IMR-90 (cell line): ENCODE measurements around the gene RCN1. TPM values are rescaled to one million over a fixed set of nuclear protein-coding genes. Genes with fewer than 3 reads are reported as not detected.

Experiments used
- ATAC-seq: fragments of 200-7000 bp; cut with Tn5 transposase; 2 replicates; pipeline ENCODE4 v1.9.1; 2020; ENCODE audit warnings: low read depth, mild to moderate bottlenecking, moderate library complexity
- BruUV-seq: library from RNA; stranded (reverse); fragments of 400-500 nt; replicated peaks from 2 replicates; lab custom pipeline; 2021; lab: Mats Ljungman, UMichigan
- CTCF ChIA-PET: fragments of 300-600 bp; formaldehyde crosslinking; extraction: SDS; loops from one replicate; lab custom pipeline; 2021; ENCODE audit warnings: antibody characterized with exemption; lab: Yijun Ruan, JAX
- POLR2A ChIA-PET: fragments of 300-600 bp; sonication (Branson Sonifier 250); formaldehyde crosslinking; loops from one replicate; lab custom pipeline; 2022; ENCODE audit warnings: antibody characterized with exemption; ENCODE audit not compliant: unreplicated experiment; lab: Charles Lee
- DNase-seq: peaks from one replicate; pipeline ENCODE4 v3.0.0; 2013
- H2AFZ ChIP-seq: replicated peaks from 2 replicates; pipeline ENCODE3; 2013; ENCODE audit warnings: low read length, mild to moderate bottlenecking; ENCODE audit not compliant: poor library complexity
- H2AK5ac ChIP-seq: 2 replicates; pipeline ENCODE4 v1.6.1; 2013; ENCODE audit warnings: low read depth, low read length, inconsistent platforms
- H2AK9ac ChIP-seq: replicated peaks from 2 replicates; pipeline ENCODE3; 2013; ENCODE audit warnings: mild to moderate bottlenecking, low read depth, low read length, moderate library complexity; ENCODE audit not compliant: poor library complexity
- H2BK120ac ChIP-seq: 2 replicates; pipeline ENCODE4 v1.6.1; 2013; ENCODE audit warnings: low read depth, low read length, inconsistent platforms
- H2BK15ac ChIP-seq: 3 replicates; pipeline ENCODE4 v1.6.1; 2013; ENCODE audit warnings: low read depth, low read length, inconsistent platforms
- H2BK20ac ChIP-seq: 2 replicates; pipeline ENCODE4 v1.6.1; 2013; ENCODE audit warnings: low read depth, mild to moderate bottlenecking, inconsistent platforms, low read length, moderate library complexity
- H2BK5ac ChIP-seq: 2 replicates; pipeline ENCODE4 v1.6.1; 2013; ENCODE audit warnings: mild to moderate bottlenecking, low read depth, low read length, inconsistent platforms; ENCODE audit not compliant: poor library complexity, severe bottlenecking
- H3K14ac ChIP-seq: replicated peaks from 2 replicates; pipeline ENCODE4 v1.6.1; 2013; ENCODE audit warnings: low read depth, low read length, inconsistent platforms
- H3K18ac ChIP-seq: 2 replicates; pipeline ENCODE4 v1.6.1; 2013; ENCODE audit warnings: low read depth, low read length, control low read depth
- H3K23ac ChIP-seq: 2 replicates; pipeline ENCODE4 v1.6.1; 2013; ENCODE audit warnings: low read depth, low read length, inconsistent platforms
- H3K27ac ChIP-seq: 2 replicates; pipeline ENCODE4 v1.5.1; 2013; ENCODE audit warnings: mild to moderate bottlenecking, control low read depth, low read length; ENCODE audit not compliant: insufficient read depth
- H3K27me3 ChIP-seq: 2 replicates; pipeline ENCODE4 v1.6.1; 2013; ENCODE audit warnings: low read length; ENCODE audit not compliant: control insufficient read depth, insufficient read depth
- H3K36me3 ChIP-seq: 2 replicates; pipeline ENCODE4 v1.6.1; 2013; ENCODE audit warnings: low read length, mixed read lengths; ENCODE audit not compliant: control insufficient read depth, insufficient read depth
- H3K4ac ChIP-seq: 2 replicates; pipeline ENCODE4 v1.6.1; 2013; ENCODE audit warnings: low read depth, low read length, inconsistent platforms
- H3K4me1 ChIP-seq: 2 replicates; pipeline ENCODE4 v1.6.1; 2013; ENCODE audit warnings: low read length, mixed read lengths; ENCODE audit not compliant: control insufficient read depth, insufficient read depth
- H3K4me2 ChIP-seq: 2 replicates; pipeline ENCODE4 v1.6.1; 2013; ENCODE audit warnings: low read depth, mild to moderate bottlenecking, control low read depth, low read length, moderate library complexity
- H3K4me3 ChIP-seq: 2 replicates; pipeline ENCODE4 v1.5.1; 2013; ENCODE audit warnings: low read depth, mild to moderate bottlenecking, control low read depth, low read length, moderate library complexity; ENCODE audit not compliant: insufficient read depth
- H3K56ac ChIP-seq: 2 replicates; pipeline ENCODE4 v1.6.1; 2013; ENCODE audit warnings: low read length, inconsistent platforms; ENCODE audit not compliant: insufficient read depth; ENCODE audit errors: extremely low read depth
- H3K79me1 ChIP-seq, 2 experiments: 2 replicates each; pipeline ENCODE4 v1.6.1; 2013; ENCODE audit warnings: low read length in 2 of 2, inconsistent platforms in 1 of 2, low read depth in 1 of 2
- H3K9ac ChIP-seq: 2 replicates; pipeline ENCODE4 v1.6.1; 2013; ENCODE audit warnings: low read depth, low read length, control low read depth
- H3K9me1 ChIP-seq: 2 replicates; pipeline ENCODE4 v1.6.1; 2013; ENCODE audit warnings: low read length, inconsistent platforms; ENCODE audit not compliant: insufficient read depth
- H3K9me3 ChIP-seq: 2 replicates; pipeline ENCODE4 v1.6.1; 2013; ENCODE audit warnings: low read length; ENCODE audit not compliant: control insufficient read depth, insufficient read depth
- H4K20me1 ChIP-seq: 2 replicates; pipeline ENCODE4 v1.6.1; 2013; ENCODE audit warnings: low read length, inconsistent platforms; ENCODE audit not compliant: insufficient read depth
- H4K5ac ChIP-seq: 2 replicates; pipeline ENCODE4 v1.6.1; 2013; ENCODE audit warnings: mild to moderate bottlenecking, low read depth, low read length, control low read depth
- H4K8ac ChIP-seq, 2 experiments: 2 replicates each; pipeline ENCODE4 v1.6.1; 2013; ENCODE audit warnings: low read depth in 2 of 2, low read length in 2 of 2, control low read depth in 1 of 2, inconsistent platforms in 1 of 2
- H4K91ac ChIP-seq: 2 replicates; pipeline ENCODE4 v1.6.1; 2013; ENCODE audit warnings: low read depth, low read length, inconsistent platforms; ENCODE audit not compliant: insufficient read depth
- MAFK ChIP-seq: IDR thresholded peaks from 2 replicates; pipeline ENCODE4 v1.6.1; 2012; ENCODE audit warnings: low read depth, low read length, improper control_type of control experiment
- MAZ ChIP-seq: IDR thresholded peaks from 2 replicates; pipeline ENCODE4 v1.6.1; 2012; ENCODE audit warnings: low read depth, mild to moderate bottlenecking, low read length, improper control_type of control experiment, moderate library complexity, borderline replicate concordance
- MXI1 ChIP-seq: IDR thresholded peaks from 2 replicates; pipeline ENCODE4 v1.6.1; 2012; ENCODE audit warnings: low read depth, mild to moderate bottlenecking, low read length, moderate library complexity, borderline replicate concordance
- RAD21 ChIP-seq: IDR thresholded peaks from 2 replicates; pipeline ENCODE4 v1.6.1; 2012; ENCODE audit warnings: low read length, improper control_type of control experiment
- RCOR1 ChIP-seq: IDR thresholded peaks from 2 replicates; pipeline ENCODE4 v1.6.1; 2012; ENCODE audit warnings: mild to moderate bottlenecking, low read length, improper control_type of control experiment; ENCODE audit not compliant: insufficient replicate concordance
- SMC3 ChIP-seq: fragments of 150-350 bp; IDR thresholded peaks from 2 replicates; pipeline ENCODE4 v1.6.1; 2016; ENCODE audit warnings: low read depth, mild to moderate bottlenecking, antibody characterized with exemption, low read length, moderate library complexity
- WGBS, 2 experiments: methylation state at CpG; one replicate each; pipeline versions ENCODE4 v1.1.5 to v1.1.7; 2013; ENCODE audit warnings: missing lambda C conversion rate in 2 of 2; ENCODE audit not compliant: insufficient read length in 1 of 2; ENCODE audit errors: extremely low coverage in 2 of 2; 5-methylcytosine and 5-hydroxymethylcytosine counted together
- dilution Hi-C: fragments of 300-500 bp; cut with HindIII; formaldehyde crosslinking; loops from one replicate; pipeline ENCODE4 v1.14.3; 2018; ENCODE audit warnings: low sequenced_read_pairs; ENCODE audit not compliant: unreplicated experiment
- in situ Hi-C: fragments of 300-500 bp; cut with MboI; formaldehyde crosslinking; loops from 3 replicates; pipeline ENCODE4 v1.14.3; 2019; ENCODE audit warnings: low sequenced_read_pairs, inconsistent platforms, mixed read lengths
- intact Hi-C: fragments of 100-400 bp; cut with micrococcal nuclease; formaldehyde crosslinking; loops from 2 replicates; pipeline ENCODE4 v1.10.0; 2022
- polyA plus RNA-seq, 3 experiments: library from polyadenylated mRNA; depleted of rRNA; stranded (reverse); fragments of >200 nt; gene quantifications; 2 replicates each; pipeline ENCODE4 v1.2.3, GENCODE V29; 2012; ENCODE audit warnings: low replicate concordance in 1 of 3
- total RNA-seq: library from RNA; depleted of rRNA; stranded (reverse); fragments of >200 nt; gene quantifications from 2 replicates; pipeline ENCODE4 v1.2.3, GENCODE V29; 2012
- TF ChIP-seq, protein P1 (sequence below): fragments of 150-350 bp; IDR thresholded peaks from 2 replicates; pipeline ENCODE4 v1.6.1; 2017; ENCODE audit warnings: mild to moderate bottlenecking, antibody characterized with exemption, low read length, low read depth
- TF ChIP-seq, protein P2 (sequence below): conservative IDR thresholded peaks from 2 replicates; pipeline ENCODE4 v1.5.1; 2012; ENCODE audit warnings: mild to moderate bottlenecking, low read depth, low read length, improper control_type of control experiment

RCN1 gene
- total and polyA plus RNA-seq, 2 of the 4 experiments (the other 2 are of a cell fraction) = 129 to 193 TPM

DNA sequence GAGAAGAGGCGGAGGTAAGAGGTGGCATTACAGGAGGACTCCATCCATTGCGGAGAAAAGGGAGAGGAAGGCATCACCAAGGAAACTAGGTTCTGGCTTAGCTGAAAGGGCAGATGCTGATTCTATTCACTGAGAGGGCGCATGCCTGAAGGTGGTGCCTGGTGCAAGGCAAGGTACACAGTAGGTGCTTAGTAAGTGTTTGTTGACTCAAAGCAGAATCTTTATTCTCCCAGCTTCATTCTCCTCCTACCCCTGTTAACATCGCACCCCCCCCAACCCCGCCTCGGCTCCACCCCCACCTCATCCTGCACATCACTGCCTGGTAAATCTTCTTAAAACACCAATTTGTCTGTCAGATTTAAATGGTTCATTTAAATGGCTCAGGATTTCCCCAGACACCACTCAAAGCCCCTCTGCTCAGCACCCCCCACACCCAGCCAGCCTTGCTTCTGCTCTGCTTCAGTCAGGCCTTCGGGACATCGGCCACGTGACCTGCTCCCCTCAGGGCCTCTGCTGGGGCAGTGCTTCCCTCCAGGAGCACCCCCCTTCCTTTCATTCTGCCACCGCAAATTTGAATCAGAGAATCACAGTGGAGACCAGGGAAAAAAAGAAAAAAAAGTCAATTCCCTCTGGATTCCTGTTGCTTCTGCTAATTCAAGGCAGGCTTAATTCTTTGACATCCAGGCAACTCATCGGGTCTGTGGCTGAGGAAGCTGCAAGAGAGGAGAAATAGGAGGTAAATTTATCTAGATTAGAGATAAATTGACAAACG is 17.8 kb upstream of the RCN1 start:
- no peak overlapping the region for H3K23ac ChIP-seq
- H4K5ac ChIP-seq = no peak overlapping the region
- H3K27ac ChIP-seq = no peak overlapping the region
- no peak overlapping the region for H4K91ac ChIP-seq
- ChIA-PET CTCF (interaction anchor here (0.6 to 2.2 kb wide), 3 partner anchors 8 to 566 kb away, joined by 3 to 8 read pairs (median 3); no protein-coding TSS in a partner anchor), POLR2A (no interaction called here)
- H2BK120ac ChIP-seq = no peak overlapping the region
- no peak overlapping the region for H4K8ac ChIP-seq
- no peak overlapping the region for H3K4me2 ChIP-seq
- peaks cover 41% of the 10 kb centered on the region for H3K27me3 ChIP-seq
- no peak overlapping the region for H2AFZ ChIP-seq
- 68% methylated on average over 6 of the region's 12 CpGs; no CpG with 5 or more reads in 1 of the 2 experiments for WGBS, 2 experiments
- H3K4me3 ChIP-seq = no peak overlapping the region
- H2BK5ac ChIP-seq = no peak overlapping the region
- no peak overlapping the region for H3K56ac ChIP-seq
- H2BK15ac ChIP-seq = no peak overlapping the region
- no peak overlapping the region for H3K9ac ChIP-seq
- dilution Hi-C loops (loop anchor here (25.0 kb wide), 1 partner anchor 89 kb away; no protein-coding TSS in a partner anchor), in situ Hi-C loops (no loop called here), intact Hi-C loops (no loop called here)
- no peaks in the 10 kb centered on the region for H3K9me3 ChIP-seq
- BruUV-seq = no TSS peak
- H2AK9ac ChIP-seq = no peak overlapping the region
- TF ChIP-seq MAFK (no peak), RCOR1 (no peak), SMC3 (no peak), RAD21 (no peak), MXI1 (no peak), MAZ (no peak)
- TF ChIP-seq, protein P1, sequence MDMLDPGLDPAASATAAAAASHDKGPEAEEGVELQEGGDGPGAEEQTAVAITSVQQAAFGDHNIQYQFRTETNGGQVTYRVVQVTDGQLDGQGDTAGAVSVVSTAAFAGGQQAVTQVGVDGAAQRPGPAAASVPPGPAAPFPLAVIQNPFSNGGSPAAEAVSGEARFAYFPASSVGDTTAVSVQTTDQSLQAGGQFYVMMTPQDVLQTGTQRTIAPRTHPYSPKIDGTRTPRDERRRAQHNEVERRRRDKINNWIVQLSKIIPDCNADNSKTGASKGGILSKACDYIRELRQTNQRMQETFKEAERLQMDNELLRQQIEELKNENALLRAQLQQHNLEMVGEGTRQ = no peak
- TF ChIP-seq, protein P2, sequence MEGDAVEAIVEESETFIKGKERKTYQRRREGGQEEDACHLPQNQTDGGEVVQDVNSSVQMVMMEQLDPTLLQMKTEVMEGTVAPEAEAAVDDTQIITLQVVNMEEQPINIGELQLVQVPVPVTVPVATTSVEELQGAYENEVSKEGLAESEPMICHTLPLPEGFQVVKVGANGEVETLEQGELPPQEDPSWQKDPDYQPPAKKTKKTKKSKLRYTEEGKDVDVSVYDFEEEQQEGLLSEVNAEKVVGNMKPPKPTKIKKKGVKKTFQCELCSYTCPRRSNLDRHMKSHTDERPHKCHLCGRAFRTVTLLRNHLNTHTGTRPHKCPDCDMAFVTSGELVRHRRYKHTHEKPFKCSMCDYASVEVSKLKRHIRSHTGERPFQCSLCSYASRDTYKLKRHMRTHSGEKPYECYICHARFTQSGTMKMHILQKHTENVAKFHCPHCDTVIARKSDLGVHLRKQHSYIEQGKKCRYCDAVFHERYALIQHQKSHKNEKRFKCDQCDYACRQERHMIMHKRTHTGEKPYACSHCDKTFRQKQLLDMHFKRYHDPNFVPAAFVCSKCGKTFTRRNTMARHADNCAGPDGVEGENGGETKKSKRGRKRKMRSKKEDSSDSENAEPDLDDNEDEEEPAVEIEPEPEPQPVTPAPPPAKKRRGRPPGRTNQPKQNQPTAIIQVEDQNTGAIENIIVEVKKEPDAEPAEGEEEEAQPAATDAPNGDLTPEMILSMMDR = no peak
- no peaks in the 10 kb centered on the region for H3K9me1 ChIP-seq
- H2AK5ac ChIP-seq = no peak overlapping the region
- H3K4ac ChIP-seq = no peak overlapping the region
- no peaks in the 10 kb centered on the region for H3K79me1 ChIP-seq
- DNase-seq (no peak), ATAC-seq (no peak)
- H3K36me3 ChIP-seq = no peaks in the 10 kb centered on the region
- no peak overlapping the region for H3K18ac ChIP-seq
- H2BK20ac ChIP-seq = no peak overlapping the region
- no peaks in the 10 kb centered on the region; the same call in 1 of the 2 replicates for H3K4me1 ChIP-seq
- H4K20me1 ChIP-seq = no peaks in the 10 kb centered on the region
- no peak overlapping the region for H3K14ac ChIP-seq
